Astrocyte (in vitro differentiated cells and primary cell): Measurements from ENCODE around the gene NAA50. TPM values are rescaled to one million over a fixed set of nuclear protein-coding genes. Genes with fewer than 3 reads are reported as not detected.

ENCODE experiments used
- DNase-seq: peaks from one replicate; pipeline ENCODE4 v3.0.0-alpha.2; 2010; ENCODE audit warnings: low read depth
- FAIRE-seq: peaks from 2 replicates; lab custom pipeline; 2011; peaks lifted over from hg19 to GRCh38; lab: Jason Lieb, UNC
- H2AFZ ChIP-seq: 2 replicates; pipeline ENCODE4 v1.6.0; 2012; ENCODE audit warnings: low read depth, low read length, inconsistent platforms
- H3K27ac ChIP-seq: 2 replicates; pipeline ENCODE4 v1.5.1; 2011; ENCODE audit warnings: low read depth, low read length, inconsistent platforms
- H3K27me3 ChIP-seq: 2 replicates; pipeline ENCODE4 v1.6.0; 2011; ENCODE audit warnings: low read length, inconsistent platforms; ENCODE audit not compliant: insufficient read depth
- H3K36me3 ChIP-seq: 2 replicates; pipeline ENCODE4 v1.5.1; 2011; ENCODE audit warnings: low read length, inconsistent platforms; ENCODE audit not compliant: insufficient read depth
- H3K4me1 ChIP-seq: 2 replicates; pipeline ENCODE4 v1.5.1; 2011; ENCODE audit warnings: low read length, inconsistent platforms; ENCODE audit not compliant: insufficient read depth
- H3K4me2 ChIP-seq: 2 replicates; pipeline ENCODE4 v1.6.0; 2012; ENCODE audit warnings: low read length, inconsistent platforms
- H3K4me3 ChIP-seq: 2 replicates; pipeline ENCODE4 v1.5.1; 2011; ENCODE audit warnings: low read depth, mild to moderate bottlenecking, low read length, inconsistent platforms; ENCODE audit not compliant: insufficient read depth
- H3K79me2 ChIP-seq: 2 replicates; pipeline ENCODE4 v1.6.0; 2012; ENCODE audit warnings: mild to moderate bottlenecking, low read length, inconsistent platforms; ENCODE audit not compliant: insufficient read depth
- H3K9ac ChIP-seq: 2 replicates; pipeline ENCODE4 v1.6.0; 2012; ENCODE audit warnings: mild to moderate bottlenecking, low read length, inconsistent platforms
- H3K9me3 ChIP-seq: 2 replicates; pipeline ENCODE4 v1.5.1; 2012; ENCODE audit warnings: low read depth, mild to moderate bottlenecking, low read length, inconsistent platforms; ENCODE audit not compliant: insufficient read depth
- H4K20me1 ChIP-seq: 2 replicates; pipeline ENCODE4 v1.6.0; 2012; ENCODE audit warnings: low read length, inconsistent platforms; ENCODE audit not compliant: insufficient read depth
- H3K27ac Mint-ChIP-seq: one replicate; pipeline ENCODE4 v1.8.0; 2021; ENCODE audit warnings: mild to moderate bottlenecking, mixed read lengths; ENCODE audit not compliant: unreplicated experiment
- H3K27me3 Mint-ChIP-seq: one replicate; pipeline ENCODE4 v1.8.0; 2021; ENCODE audit warnings: low read depth, mixed read lengths; ENCODE audit not compliant: unreplicated experiment
- H3K36me3 Mint-ChIP-seq: one replicate; pipeline ENCODE4 v1.8.0; 2021; ENCODE audit warnings: low read depth, mixed read lengths; ENCODE audit not compliant: unreplicated experiment
- H3K4me1 Mint-ChIP-seq: one replicate; pipeline ENCODE4 v1.8.0; 2021; ENCODE audit warnings: low read depth, mixed read lengths; ENCODE audit not compliant: unreplicated experiment
- H3K4me3 Mint-ChIP-seq: one replicate; pipeline ENCODE4 v1.8.0; 2021; ENCODE audit warnings: mild to moderate bottlenecking, moderate library complexity, mixed read lengths; ENCODE audit not compliant: unreplicated experiment
- H3K9me3 Mint-ChIP-seq: one replicate; pipeline ENCODE4 v1.8.0; 2021; ENCODE audit warnings: mild to moderate bottlenecking, mixed read lengths; ENCODE audit not compliant: unreplicated experiment
- CTCF ChIP-seq: IDR thresholded peaks from 2 replicates; pipeline ENCODE4 v1.5.1; 2011; ENCODE audit warnings: low read depth, mild to moderate bottlenecking, inconsistent platforms, low read length, moderate library complexity; ENCODE audit not compliant: insufficient read depth
- EZH2 ChIP-seq: IDR thresholded peaks from 2 replicates; pipeline ENCODE4 v1.6.1; 2012; ENCODE audit warnings: mild to moderate bottlenecking, low read length, inconsistent platforms; ENCODE audit not compliant: insufficient read depth
- total RNA-seq: library from RNA; stranded (reverse); gene quantifications from 2 replicates; pipeline ENCODE4 v1.2.1, GENCODE V29; 2021

The NAA50 gene
- total RNA-seq, 1 donor from 2014 or later: 151 TPM

DNA sequence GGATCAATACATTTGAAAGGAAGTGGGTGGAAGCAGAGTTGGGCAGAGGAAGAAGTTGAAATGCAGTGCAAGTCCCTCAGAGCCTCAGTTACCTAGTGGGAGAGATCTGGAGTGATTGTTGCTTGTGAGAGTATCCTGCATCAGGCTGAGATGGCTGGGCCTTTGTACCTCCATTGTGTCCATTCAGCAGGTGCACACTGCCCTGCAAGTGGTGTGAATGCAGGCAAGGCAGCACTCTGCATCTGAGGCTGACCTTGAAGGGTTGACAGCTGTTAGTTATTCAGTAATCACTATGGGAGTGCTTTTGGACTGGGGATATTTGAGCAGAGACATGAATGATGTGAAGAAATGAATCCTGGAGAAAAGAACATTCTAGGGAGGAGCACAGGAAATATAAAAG, 25.9 kb upstream of the NAA50 start:
- Mint-ChIP-seq H3K9me3 (no peaks in the 10 kb centered on the region), H3K36me3 (peaks cover 5% of the 10 kb centered on the region), H3K27ac (no peak overlapping the region), H3K4me1 (peaks cover 13% of the 10 kb centered on the region), H3K4me3 (no peak overlapping the region), H3K27me3 (no peaks in the 10 kb centered on the region)
- H4K20me1 ChIP-seq: no peaks in the 10 kb centered on the region
- no peak overlapping the region for H3K4me2 ChIP-seq
- no peaks in the 10 kb centered on the region for H3K36me3 ChIP-seq
- TF ChIP-seq EZH2 (no peak), CTCF (no peak)
- H3K9ac ChIP-seq: no peak overlapping the region
- H3K9me3 ChIP-seq: no peaks in the 10 kb centered on the region
- H3K27ac ChIP-seq: no peak overlapping the region
- H3K27me3 ChIP-seq: no peaks in the 10 kb centered on the region
- peaks cover 20% of the 10 kb centered on the region for H3K79me2 ChIP-seq
- H2AFZ ChIP-seq: no peak overlapping the region
- H3K4me1 ChIP-seq: peaks cover 4% of the 10 kb centered on the region
- FAIRE-seq (no peak), DNase-seq (no peak)
- no peak overlapping the region for H3K4me3 ChIP-seq

GRCh38 chr3:113769551-113769950, 23.5 kb upstream of the NAA50 start:
- Mint-ChIP-seq H3K27me3 (no peaks in the 10 kb centered on the region), H3K4me3 (no peak overlapping the region), H3K36me3 (peaks cover 2% of the 10 kb centered on the region), H3K9me3 (no peaks in the 10 kb centered on the region), H3K27ac (peak overlapping the region; percentile 55), H3K4me1 (peaks cover 11% of the 10 kb centered on the region)
- no peaks in the 10 kb centered on the region for H3K9me3 ChIP-seq
- H3K27me3 ChIP-seq: no peaks in the 10 kb centered on the region
- no peak for TF ChIP-seq CTCF
- no peak for TF ChIP-seq EZH2
- FAIRE-seq (no peak), DNase-seq (peak; percentile 55)
- no peak overlapping the region for H3K27ac ChIP-seq
- H3K79me2 ChIP-seq: peaks cover 8% of the 10 kb centered on the region
- no peak overlapping the region for H3K9ac ChIP-seq
- H4K20me1 ChIP-seq: no peaks in the 10 kb centered on the region
- peaks cover 4% of the 10 kb centered on the region for H3K4me1 ChIP-seq
- H3K4me3 ChIP-seq: no peak overlapping the region
- H3K4me2 ChIP-seq: no peak overlapping the region
- no peaks in the 10 kb centered on the region for H3K36me3 ChIP-seq
- no peak overlapping the region for H2AFZ ChIP-seq

DNA sequence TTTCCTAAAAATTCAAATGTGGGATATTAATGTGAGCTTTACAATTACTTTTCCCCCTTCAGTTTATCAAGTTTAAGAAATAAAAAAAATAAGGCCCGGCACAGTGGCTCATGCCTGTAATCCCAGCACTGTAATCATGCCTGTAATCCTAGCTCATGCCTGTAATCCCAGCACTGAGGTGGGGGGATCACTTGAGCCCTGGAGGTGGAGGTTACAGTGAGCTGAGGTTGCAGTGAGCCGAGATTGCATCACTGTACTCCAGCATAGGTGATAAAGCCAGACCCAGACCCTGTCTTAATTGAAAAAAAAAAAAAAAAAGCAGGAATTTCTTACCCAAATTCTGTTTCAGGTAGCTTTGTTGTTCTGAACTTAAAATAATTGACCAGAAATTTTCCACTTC, 18.6 kb upstream of the NAA50 start:
- Mint-ChIP-seq H3K4me3 (no peak overlapping the region), H3K27ac (no peak overlapping the region), H3K9me3 (no peaks in the 10 kb centered on the region), H3K4me1 (peaks cover 3% of the 10 kb centered on the region), H3K36me3 (peaks cover 2% of the 10 kb centered on the region), H3K27me3 (no peaks in the 10 kb centered on the region)
- FAIRE-seq (no peak), DNase-seq (no peak)
- Histone ChIP-seq H3K4me1 (no peaks in the 10 kb centered on the region), H2AFZ (no peak overlapping the region), H3K4me2 (no peak overlapping the region), H4K20me1 (no peaks in the 10 kb centered on the region), H3K79me2 (peaks cover 2% of the 10 kb centered on the region), H3K9ac (no peak overlapping the region), H3K36me3 (no peaks in the 10 kb centered on the region), H3K27me3 (no peaks in the 10 kb centered on the region), H3K27ac (no peak overlapping the region), H3K9me3 (no peaks in the 10 kb centered on the region), H3K4me3 (no peak overlapping the region)
- no peak for TF ChIP-seq CTCF
- no peak for TF ChIP-seq EZH2
